GM12875 (cell line): Measurements from ENCODE around the gene NECTIN2.
"Not testable (repeated sequence)": the region's sequence is repeated elsewhere in the genome, so short reads cannot be mapped to it uniquely, and the experiment has no call there.

Experiments used
- H3K4me3 ChIP-seq: one replicate; pipeline ENCODE4 v1.5.1; 2011; ENCODE audit warnings: low read depth, low read length, control low read depth
- CTCF ChIP-seq: IDR thresholded peaks from 2 replicates; pipeline ENCODE4 v1.5.1; 2011; ENCODE audit warnings: low read depth, mild to moderate bottlenecking, control low read depth, inconsistent platforms, low read length, moderate library complexity, borderline replicate concordance; ENCODE audit not compliant: insufficient read depth

Gene NECTIN2

GRCh38 chr19:44856421-44857083, 10.5 kb downstream of the NECTIN2 start:
- no peak for TF ChIP-seq CTCF
- H3K4me3 ChIP-seq, result no peak overlapping the region

GRCh38 chr19:44857837-44858236, 11.7 kb downstream of the NECTIN2 start:
- TF ChIP-seq CTCF, result no peak
- H3K4me3 ChIP-seq, result no peak overlapping the region

- not testable (repeated sequence) for H3K4me3 ChIP-seq
These were observed 15.5 kb downstream of the NECTIN2 start for GRCh38 chr19:44861576-44861975.

GRCh38 chr19:44863990-44864389, 17.9 kb downstream of the NECTIN2 start:
- no peak overlapping the region for H3K4me3 ChIP-seq
- TF ChIP-seq CTCF, result no peak

GRCh38 chr19:44865196-44865767, 19.2 kb downstream of the NECTIN2 start:
- TF ChIP-seq CTCF, result no peak
- no peak overlapping the region for H3K4me3 ChIP-seq

GRCh38 chr19:44866664-44867063, 20.6 kb downstream of the NECTIN2 start:
- no peak overlapping the region for H3K4me3 ChIP-seq
- no peak for TF ChIP-seq CTCF

GRCh38 chr19:44867578-44867977, 21.5 kb downstream of the NECTIN2 start:
- TF ChIP-seq CTCF, result no peak
- H3K4me3 ChIP-seq, result no peak overlapping the region
